Thyroid gland (tissue), 4 donors: Measurements from ENCODE around the gene PTTG1. TPM values are rescaled to one million over a fixed set of nuclear protein-coding genes. Genes with fewer than 3 reads are reported as not detected.

Source experiments
- DNase-seq, 2 donors: peaks; one replicate each; pipeline ENCODE4 v3.0.0-alpha.2; 2019
- H3K27ac ChIP-seq, 3 donors: fragments of 200-600 bp; sonication (generic); 1 replicate in 2 of 3; 2 replicates in 1 of 3; pipeline ENCODE4 v1.5.1; 2016 to 2019; ENCODE audit warnings: mild to moderate bottlenecking in 1 of 3, moderate library complexity in 1 of 3
- H3K27me3 ChIP-seq: fragments of 200-600 bp; sonication (generic); one replicate; pipeline ENCODE4 v1.5.1; 2019
- H3K36me3 ChIP-seq, 2 donors: fragments of 200-600 bp; sonication (generic); one replicate each; pipeline ENCODE4 v1.5.1; 2016 to 2019
- H3K4me1 ChIP-seq, 2 donors: fragments of 200-600 bp; sonication (generic); one replicate each; pipeline ENCODE4 v1.5.1; 2017 to 2019
- H3K4me3 ChIP-seq, 3 donors: fragments of 200-600 bp; sonication (generic); replicated peaks in 1 of 3; 1 replicate in 2 of 3; 2 replicates in 1 of 3; pipeline ENCODE4 v1.5.1; 2016; ENCODE audit warnings: mild to moderate bottlenecking in 1 of 3
- H3K9me3 ChIP-seq: fragments of 200-600 bp; sonication (generic); one replicate; pipeline ENCODE4 v1.5.1; 2017
- CTCF ChIP-seq, 6 experiments: fragments of 200-600 bp in 3 of 6; fragments of 450-650 bp in 3 of 6; sonication (generic) in 3 of 6; IDR thresholded peaks; one replicate each; pipeline ENCODE4 v1.5.1; 2016 to 2019; ENCODE audit warnings: antibody characterized with exemption in 6 of 6, mild to moderate bottlenecking in 2 of 6, inconsistent platforms in 1 of 6, moderate library complexity in 1 of 6
- POLR2A ChIP-seq, 2 donors: fragments of 450-650 bp; IDR thresholded peaks; one replicate each; pipeline ENCODE4 v1.6.1; 2017; ENCODE audit warnings: antibody characterized with exemption in 2 of 2, mild to moderate bottlenecking in 2 of 2, moderate library complexity in 1 of 2
- WGBS, 2 donors: methylation state at CpG; one replicate each; pipeline ENCODE4 v1.1.5; 2017; 5-methylcytosine and 5-hydroxymethylcytosine counted together
- intact Hi-C: fragments of 100-400 bp; cut with DNase I; formaldehyde crosslinking; loops from one replicate; pipeline ENCODE4 v1.15.1; 2023
- total RNA-seq, 4 donors: library from RNA; depleted of rRNA; stranded (reverse); fragments of >200 nt; gene quantifications; one replicate each; pipeline ENCODE4 v1.2.3, GENCODE V29; 2016

PTTG1 gene
- total RNA-seq, 4 donors from 2014 or later: 42.6 to 165 (median 79.4) TPM

GRCh38 chr5:160456480-160457177 is 35.0 kb downstream of the PTTG1 start:
- Histone ChIP-seq H3K36me3 (no peaks in the 10 kb centered on the region), H3K4me3 (no peak overlapping the region), H3K9me3 (no peaks in the 10 kb centered on the region), H3K4me1 (peaks cover 29% of the 10 kb centered on the region in 2 donors), H3K27me3 (no peaks in the 10 kb centered on the region), H3K27ac (peak overlapping the region in 2 of 3 donors; percentile 3 to 29)
- 69 to 79% methylated on average over 8 to 9 of the region's 9 CpGs for WGBS, 2 donors
- DNase-seq: no peak
- TF ChIP-seq POLR2A (IDR thresholded peaks at IDR 0.05) (no peak), CTCF (IDR thresholded peaks at IDR 0.05) (no peak)
- intact Hi-C loops: no loop called here

GRCh38 chr5:160457252-160457651 is 35.6 kb downstream of the PTTG1 start:
- no peaks in the 10 kb centered on the region for H3K9me3 ChIP-seq
- no peaks in the 10 kb centered on the region for H3K27me3 ChIP-seq
- DNase-seq: no peak
- H3K4me3 ChIP-seq: no peak overlapping the region
- H3K27ac ChIP-seq: no peak overlapping the region
- intact Hi-C loops: no loop called here
- 94 to 95% methylated on average over 5 of the region's 5 CpGs for WGBS, 2 donors
- no peaks in the 10 kb centered on the region for H3K36me3 ChIP-seq
- peaks cover 23 to 24% of the 10 kb centered on the region in 2 donors for H3K4me1 ChIP-seq
- TF ChIP-seq POLR2A (IDR thresholded peaks at IDR 0.05) (no peak), CTCF (IDR thresholded peaks at IDR 0.05) (no peak)

- no peaks in the 10 kb centered on the region for H3K36me3 ChIP-seq
- H3K4me1 ChIP-seq: peaks cover 5 to 9% of the 10 kb centered on the region in 2 donors
- no peak for DNase-seq
- 91 to 95% methylated on average over 8 of the region's 8 CpGs for WGBS, 2 donors
- H3K27me3 ChIP-seq: no peaks in the 10 kb centered on the region
- no peak for TF ChIP-seq POLR2A (IDR thresholded peaks at IDR 0.05)
- no peak for TF ChIP-seq CTCF (IDR thresholded peaks at IDR 0.05)
- H3K9me3 ChIP-seq: no peaks in the 10 kb centered on the region
- H3K4me3 ChIP-seq: no peak overlapping the region
- intact Hi-C loops: no loop called here
- no peak overlapping the region for H3K27ac ChIP-seq
These were observed 37.4 kb downstream of the PTTG1 start for GRCh38 chr5:160458806-160459800.

- no peak overlapping the region for H3K27ac ChIP-seq
- H3K9me3 ChIP-seq: no peaks in the 10 kb centered on the region
- intact Hi-C loops: no loop called here
- H3K36me3 ChIP-seq: no peaks in the 10 kb centered on the region
- 82 to 85% methylated on average over 4 of the region's 4 CpGs for WGBS, 2 donors
- H3K4me1 ChIP-seq: peaks cover 5 to 9% of the 10 kb centered on the region in 2 donors
- no peaks in the 10 kb centered on the region for H3K27me3 ChIP-seq
- DNase-seq: no peak
- no peak for TF ChIP-seq POLR2A (IDR thresholded peaks at IDR 0.05)
- TF ChIP-seq CTCF (IDR thresholded peaks at IDR 0.05): no peak
- H3K4me3 ChIP-seq: no peak overlapping the region
These were observed 38.9 kb downstream of the PTTG1 start for GRCh38 chr5:160460377-160461049.
